K562 (cell line): Measurements from ENCODE around the gene ANGEL2. TPM values are rescaled to one million over a fixed set of nuclear protein-coding genes. Genes with fewer than 3 reads are reported as not detected.
A peak's percentile ranks its signal among the peaks of the same experiment; 100 is the strongest.

Experiments
- CCNT2 ChIP-seq: IDR thresholded peaks from 2 replicates; pipeline ENCODE4 v1.6.1; 2011; ENCODE audit warnings: borderline replicate concordance, low read depth, mild to moderate bottlenecking, moderate library complexity, mixed read lengths, low read length; ENCODE audit not compliant: insufficient read length; ENCODE audit errors: extremely low read depth
- CGGBP1 ChIP-seq: fragments of 250-450 bp; sonication (Bioruptor Pico); IDR thresholded peaks from 2 replicates; pipeline ENCODE4 v1.9.0; 2021; ENCODE audit warnings: mild to moderate bottlenecking
- CHAMP1 ChIP-seq: fragments of 450-650 bp; IDR thresholded peaks from 2 replicates; pipeline ENCODE4 v1.6.1; 2016; ENCODE audit warnings: mild to moderate bottlenecking
- FOXA1 ChIP-seq: fragments of 450-650 bp; IDR thresholded peaks from 2 replicates; pipeline ENCODE4 v1.6.1; 2016; ENCODE audit warnings: mild to moderate bottlenecking, borderline replicate concordance
- FOXJ2 ChIP-seq: fragments of 200-800 bp; sonication (Bioruptor generic); IDR thresholded peaks from 2 replicates; pipeline ENCODE4 v1.6.1; 2016; ENCODE audit warnings: missing genetic modification characterization, missing compliant biosample characterization
- FOXK2 ChIP-seq, 2 experiments: fragments of 450-650 bp; IDR thresholded peaks in 1 of 2; conservative IDR thresholded peaks in 1 of 2; 2 replicates each; pipeline ENCODE4 v1.6.1; 2016; ENCODE audit warnings: low read depth in 2 of 2, mild to moderate bottlenecking in 1 of 2
- HOMEZ ChIP-seq: fragments of 250-450 bp; sonication (Bioruptor Pico); IDR thresholded peaks from 2 replicates; pipeline ENCODE4 v1.4.0; 2020; ENCODE audit warnings: mild to moderate bottlenecking, moderate library complexity
- MECOM ChIP-seq: fragments of 250-450 bp; sonication (Bioruptor Pico); IDR thresholded peaks from 2 replicates; pipeline ENCODE4 v1.8.0; 2022; ENCODE audit warnings: inconsistent platforms
- MEIS2 ChIP-seq: fragments of 450-650 bp; IDR thresholded peaks from 2 replicates; pipeline ENCODE4 v1.6.1; 2014; ENCODE audit warnings: mild to moderate bottlenecking; ENCODE audit not compliant: partially characterized antibody
- NR2C2 ChIP-seq, 2 experiments: fragments of 200-800 bp in 1 of 2; sonication (Bioruptor generic) in 1 of 2; sonication (generic) in 1 of 2; formaldehyde crosslinking in 1 of 2; IDR thresholded peaks; 2 replicates each; pipeline versions ENCODE4 v1.6.1 to v1.8.0; 2016 to 2022; ENCODE audit warnings: mild to moderate bottlenecking in 1 of 2, missing compliant biosample characterization in 1 of 2, missing genetic modification characterization in 1 of 2, missing genetic modification reagents in 1 of 2
- PATZ1 ChIP-seq: fragments of 250-450 bp; sonication (Bioruptor Pico); IDR thresholded peaks from 2 replicates; pipeline ENCODE4 v1.5.0; 2020; ENCODE audit warnings: mild to moderate bottlenecking, borderline replicate concordance
- PHB ChIP-seq: fragments of 250-450 bp; sonication (Bioruptor Pico); IDR thresholded peaks from 2 replicates; pipeline ENCODE4 v1.5.0; 2021
- POLR2AphosphoS2 ChIP-seq: IDR thresholded peaks from 2 replicates; pipeline ENCODE4 v1.6.1; 2012; ENCODE audit warnings: low read length, improper control_type of control experiment
- RUNX1 ChIP-seq: sonication (generic); IDR thresholded peaks from 2 replicates; pipeline ENCODE4 v1.6.1; 2016; ENCODE audit warnings: antibody characterized with exemption, low read depth
- SMAD2 ChIP-seq: fragments of 150-350 bp; IDR thresholded peaks from 2 replicates; pipeline ENCODE4 v1.6.1; 2014; ENCODE audit warnings: low read depth, mild to moderate bottlenecking, low read length
- TARDBP ChIP-seq: fragments of 450-650 bp; IDR thresholded peaks from 2 replicates; pipeline ENCODE4 v1.6.1; 2016
- TFAM ChIP-seq: fragments of 250-450 bp; sonication (Bioruptor Pico); conservative IDR thresholded peaks from 2 replicates; pipeline ENCODE4 v1.5.0; 2021; ENCODE audit warnings: mild to moderate bottlenecking, moderate library complexity
- ZBTB7A ChIP-seq: IDR thresholded peaks from 2 replicates; pipeline ENCODE4 v1.6.1; 2011; ENCODE audit warnings: low read depth, mild to moderate bottlenecking, low read length, moderate library complexity, borderline replicate concordance; ENCODE audit not compliant: control insufficient read depth
- ZNF197 ChIP-seq: fragments of 200-800 bp; sonication (Bioruptor generic); IDR thresholded peaks from 2 replicates; pipeline ENCODE4 v1.6.1; 2016; ENCODE audit warnings: low read depth, missing genetic modification characterization, missing compliant biosample characterization
- ZNF41 ChIP-seq: fragments of 250-450 bp; sonication (Bioruptor Pico); conservative IDR thresholded peaks from 2 replicates; pipeline ENCODE4 v1.4.0; 2020; ENCODE audit warnings: mild to moderate bottlenecking
- ZNF589 ChIP-seq: fragments of 200-800 bp; sonication (Bioruptor generic); IDR thresholded peaks from 2 replicates; pipeline ENCODE4 v1.6.1; 2016; ENCODE audit warnings: low read depth, missing genetic modification characterization, missing compliant biosample characterization
- polyA plus RNA-seq, 8 experiments: library from polyadenylated mRNA; depleted of rRNA in 4 of 8; stranded (reverse) in 5 of 8; unstranded in 3 of 8; fragments of >200 nt; fragmentation: Nextera tagmentation in 2 of 8; fragmentation: Illumina TruSeq in 1 of 8; extraction: Ambion mirVana in 2 of 8; extraction: Trizol in 1 of 8; gene quantifications; 2 replicates each; pipeline versions ENCODE4 v1.2.1 to v1.2.3, GENCODE V29; 2011 to 2014; ENCODE audit warnings: inconsistent platforms in 1 of 8, missing spikeins in 1 of 8
- total RNA-seq, 7 experiments: library from RNA; depleted of rRNA in 6 of 7; stranded (reverse); fragments of >200 nt in 6 of 7; fragmentation: Illumina TruSeq in 2 of 7; extraction: Trizol in 2 of 7; gene quantifications; 2 replicates each; pipeline versions ENCODE4 v1.2.1 to v1.2.3, GENCODE V29; 2011 to 2021; ENCODE audit warnings: low replicate concordance in 1 of 7

ANGEL2 gene
- total and polyA plus RNA-seq, 9 of the 15 experiments (the other 6 are each of a cell fraction or from before 2014, with no cell fraction given): 6.8 to 34.6 (median 26.2) TPM

GRCh38 chr1:213054733-213055591 is 39.3 kb upstream of the ANGEL2 start (continued):
- TF ChIP-seq PATZ1 (CRISPR knock-in tag) (no peak), RUNX1 (no peak), CHAMP1 (0 out of 2 replicates have a peak, but pooled peaks have one; percentile 24), TARDBP (no peak), CGGBP1 (CRISPR knock-in tag) (no peak), CCNT2 (no peak), FOXK2 (conservative IDR thresholded peaks at IDR 0.05 in 1 of 2, IDR thresholded peaks at IDR 0.05 in 1 of 2; ENCODE audit: low read depth in 2 of 2) (peak; percentile 92 to 93), POLR2AphosphoS2 (no peak), NR2C2 (CRISPR knock-in tag; IDR thresholded peaks at IDR 0.05) (no peak), NR2C2 (tag; IDR thresholded peaks at IDR 0.05) (no peak), FOXA1 (no peak), FOXJ2 (tag) (peak; percentile 73), TFAM (CRISPR knock-in tag) (no peak), MECOM (CRISPR knock-in tag) (no peak), SMAD2 (no peak), MEIS2 (no peak), ZNF197 (no peak), ZNF41 (no peak), PHB (CRISPR knock-in tag) (no peak), ZBTB7A (no peak), ZNF589 (CRISPR knock-in tag) (no peak), HOMEZ (CRISPR knock-in tag) (no peak)
